ENCODE measurements around the gene MMP28.

Gene MMP28, protein sequence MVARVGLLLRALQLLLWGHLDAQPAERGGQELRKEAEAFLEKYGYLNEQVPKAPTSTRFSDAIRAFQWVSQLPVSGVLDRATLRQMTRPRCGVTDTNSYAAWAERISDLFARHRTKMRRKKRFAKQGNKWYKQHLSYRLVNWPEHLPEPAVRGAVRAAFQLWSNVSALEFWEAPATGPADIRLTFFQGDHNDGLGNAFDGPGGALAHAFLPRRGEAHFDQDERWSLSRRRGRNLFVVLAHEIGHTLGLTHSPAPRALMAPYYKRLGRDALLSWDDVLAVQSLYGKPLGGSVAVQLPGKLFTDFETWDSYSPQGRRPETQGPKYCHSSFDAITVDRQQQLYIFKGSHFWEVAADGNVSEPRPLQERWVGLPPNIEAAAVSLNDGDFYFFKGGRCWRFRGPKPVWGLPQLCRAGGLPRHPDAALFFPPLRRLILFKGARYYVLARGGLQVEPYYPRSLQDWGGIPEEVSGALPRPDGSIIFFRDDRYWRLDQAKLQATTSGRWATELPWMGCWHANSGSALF

DNA sequence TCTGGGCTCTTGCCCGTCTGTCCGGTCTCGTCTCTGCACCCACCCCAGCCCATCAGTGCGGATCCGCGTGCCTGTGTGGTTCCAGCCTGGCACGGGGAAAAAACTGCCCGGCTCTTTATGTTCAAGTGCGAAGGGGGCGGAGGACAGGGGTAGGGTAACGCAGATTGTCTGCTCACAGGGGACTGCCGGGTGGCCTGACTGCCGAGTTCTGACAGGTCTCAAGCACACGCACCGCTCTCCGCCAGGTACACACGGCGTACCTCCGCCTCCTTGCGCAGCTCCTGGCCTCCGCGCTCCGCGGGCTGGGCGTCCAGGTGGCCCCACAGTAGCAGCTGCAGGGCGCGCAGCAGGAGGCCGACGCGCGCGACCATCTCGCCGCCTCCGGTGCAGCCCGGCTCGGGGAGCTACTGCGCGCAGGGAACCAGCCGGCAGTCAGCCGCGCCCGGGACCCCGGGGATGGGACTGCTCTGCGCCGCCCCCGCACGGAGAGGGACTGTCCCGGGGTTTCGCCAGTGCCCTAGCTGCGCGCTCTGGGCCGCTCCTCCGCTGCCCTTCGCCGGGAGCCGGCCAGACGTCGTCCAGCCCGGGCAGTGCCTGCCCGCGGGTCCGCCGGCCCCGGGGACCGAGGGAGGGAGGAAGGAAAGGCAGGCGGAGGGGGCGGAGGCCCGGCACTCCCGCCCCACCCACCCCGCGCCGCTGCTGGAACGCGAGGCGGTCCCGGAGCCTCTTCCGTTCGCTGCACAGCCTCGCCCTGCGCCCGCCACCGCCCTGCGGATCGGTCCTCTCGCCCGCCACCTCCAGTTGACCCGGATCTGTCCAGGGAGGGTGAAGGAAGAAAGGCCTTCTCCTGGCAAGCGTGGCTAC is at the start of gene MMP28:
Gene MMP28, minus strand, starts transcription at position 635 of the 864 bp plus-strand sequence. Its CDS starts 264 bp downstream, at position 371.
- DNase-seq (ENCODE audit: low read depth in 1 of 2, low spot score in 1 of 2), result no peak

DNA sequence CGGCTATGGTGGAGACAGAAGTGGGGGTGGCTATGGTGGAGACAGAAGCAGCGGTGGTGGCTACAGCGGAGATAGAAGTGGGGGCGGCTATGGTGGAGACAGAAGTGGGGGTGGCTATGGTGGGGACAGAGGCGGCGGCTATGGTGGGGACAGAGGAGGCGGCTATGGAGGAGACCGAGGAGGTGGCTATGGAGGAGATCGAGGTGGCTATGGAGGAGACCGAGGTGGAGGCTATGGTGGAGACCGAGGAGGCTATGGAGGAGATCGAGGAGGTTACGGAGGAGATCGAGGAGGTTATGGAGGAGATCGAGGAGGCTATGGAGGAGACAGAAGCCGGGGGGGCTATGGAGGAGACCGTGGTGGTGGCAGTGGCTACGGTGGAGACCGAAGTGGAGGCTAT is 49.1 kb upstream of the MMP28 start:
- DNase-seq (ENCODE audit: low read depth in 1 of 2, low spot score in 1 of 2), result no peak

DNA sequence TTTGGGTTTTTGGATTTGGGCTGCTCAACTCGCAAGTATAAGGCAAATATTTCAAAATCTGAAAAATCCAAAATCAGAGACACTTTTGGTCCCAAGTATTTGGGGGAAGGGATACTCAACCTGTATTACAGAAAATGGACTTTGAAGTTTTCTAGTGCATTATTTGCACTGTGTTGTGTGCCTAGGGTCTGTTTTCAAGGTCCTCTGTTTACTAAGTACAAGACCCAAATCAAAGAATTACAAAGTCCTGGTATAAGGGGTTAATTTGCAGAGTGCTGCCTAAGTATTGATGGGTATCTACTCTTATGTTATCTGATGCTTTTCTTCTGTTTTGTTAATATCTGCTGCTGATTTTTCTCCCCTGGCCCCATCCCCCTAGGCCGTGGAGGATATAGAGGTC is 48.3 kb upstream of the MMP28 start:
- DNase-seq (ENCODE audit: low read depth in 1 of 2, low spot score in 1 of 2), result no peak

DNA sequence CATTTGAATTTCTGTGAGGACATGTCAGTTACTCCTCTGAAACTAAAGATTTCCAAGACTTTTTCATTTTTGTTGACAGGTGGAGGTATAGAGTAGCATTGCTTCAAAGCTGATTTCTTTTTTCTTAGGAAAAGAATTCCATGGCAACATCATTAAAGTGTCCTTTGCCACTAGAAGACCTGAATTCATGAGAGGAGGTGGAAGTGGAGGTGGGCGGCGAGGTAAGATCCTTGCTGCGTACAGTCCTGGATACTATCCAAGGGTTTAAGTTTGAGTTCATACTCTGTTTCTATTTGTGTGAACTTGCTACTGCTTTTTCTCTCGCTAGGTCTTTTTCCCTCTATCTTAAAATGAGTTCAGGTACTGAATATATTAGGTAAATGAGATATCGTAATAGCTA is 46.8 kb upstream of the MMP28 start:
- no peak for DNase-seq (ENCODE audit: low read depth in 1 of 2, low spot score in 1 of 2)

DNA sequence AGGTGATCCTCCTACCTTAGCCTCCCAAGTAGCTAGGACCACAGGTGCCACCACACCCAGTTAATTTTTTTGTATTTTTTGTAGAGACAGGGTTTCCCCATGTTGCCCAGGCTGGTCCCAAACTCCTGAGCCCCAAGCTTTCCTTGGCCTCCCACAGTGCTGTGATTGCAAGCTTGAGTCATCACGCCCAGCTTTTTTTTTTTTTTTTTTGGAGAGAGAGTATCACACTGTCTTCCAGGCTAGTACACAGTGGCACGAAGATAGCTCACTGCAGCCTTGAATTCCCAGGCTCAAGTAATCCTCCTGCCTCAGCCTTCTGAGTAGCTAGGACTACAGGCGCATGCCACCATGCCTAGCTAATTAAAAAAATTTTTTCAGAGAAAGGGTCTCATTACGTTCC is 46.1 kb upstream of the MMP28 start:
- DNase-seq (ENCODE audit: low read depth in 1 of 2, low spot score in 1 of 2), result no peak

DNA sequence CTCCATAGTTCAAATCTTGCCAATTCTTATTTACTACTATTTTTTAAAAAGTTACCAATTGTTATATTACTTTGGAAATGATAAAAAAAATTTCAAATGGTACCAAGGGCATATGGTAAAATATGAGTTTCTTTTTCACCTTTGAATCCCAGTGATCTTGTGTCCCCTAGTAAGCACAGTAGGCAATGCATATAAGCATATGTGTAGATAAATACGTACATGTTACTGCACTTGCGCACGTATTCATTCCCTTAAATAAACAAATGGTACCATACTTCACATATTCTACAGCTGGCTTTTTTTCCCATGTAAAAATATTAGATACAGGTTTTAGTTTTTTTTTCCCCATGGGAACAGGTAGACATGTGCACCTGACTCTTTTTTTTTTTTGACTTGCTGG is 45.7 kb upstream of the MMP28 start:
- no peak for DNase-seq (ENCODE audit: low read depth in 1 of 2, low spot score in 1 of 2)

DNA sequence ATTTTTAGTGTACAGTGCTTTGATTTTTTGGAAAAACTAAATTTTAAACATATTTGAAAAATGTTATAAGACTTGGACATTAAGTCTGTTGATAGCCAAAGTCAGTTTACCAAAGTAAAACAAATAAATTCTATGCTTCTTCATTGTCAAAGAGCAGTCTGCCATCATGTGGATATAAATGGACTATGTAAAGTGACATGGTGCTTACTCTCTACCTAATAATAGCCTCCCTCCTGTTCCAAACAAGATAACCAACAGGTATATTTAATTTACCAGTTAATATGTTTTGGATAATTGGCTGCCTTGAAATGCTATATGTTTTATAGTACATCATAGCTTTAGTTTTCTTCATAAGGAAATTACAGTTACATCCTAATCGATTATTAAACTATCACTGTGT is 29.8 kb upstream of the MMP28 start:
- DNase-seq (ENCODE audit: low read depth in 1 of 2, low spot score in 1 of 2), result no peak

DNA sequence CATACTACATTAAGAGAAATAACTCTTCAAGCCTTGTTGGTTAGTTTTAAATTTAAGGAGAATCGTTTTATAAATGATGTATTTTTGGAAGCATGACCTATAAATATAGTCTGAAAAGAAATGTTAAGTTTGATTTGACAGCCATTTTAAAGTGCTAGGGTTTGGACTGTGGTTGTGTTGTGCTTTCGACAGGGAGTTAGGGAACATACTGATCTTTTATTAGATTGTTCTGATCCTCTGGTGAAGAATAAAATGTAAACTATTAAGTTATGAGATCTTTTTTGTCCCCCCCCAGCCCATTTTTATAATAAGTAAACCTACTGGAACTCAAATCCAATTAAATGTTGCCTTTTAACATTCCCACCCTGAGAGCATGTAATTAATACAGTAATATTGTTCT is 25.9 kb upstream of the MMP28 start:
- no peak for DNase-seq (ENCODE audit: low read depth in 1 of 2, low spot score in 1 of 2)

DNA sequence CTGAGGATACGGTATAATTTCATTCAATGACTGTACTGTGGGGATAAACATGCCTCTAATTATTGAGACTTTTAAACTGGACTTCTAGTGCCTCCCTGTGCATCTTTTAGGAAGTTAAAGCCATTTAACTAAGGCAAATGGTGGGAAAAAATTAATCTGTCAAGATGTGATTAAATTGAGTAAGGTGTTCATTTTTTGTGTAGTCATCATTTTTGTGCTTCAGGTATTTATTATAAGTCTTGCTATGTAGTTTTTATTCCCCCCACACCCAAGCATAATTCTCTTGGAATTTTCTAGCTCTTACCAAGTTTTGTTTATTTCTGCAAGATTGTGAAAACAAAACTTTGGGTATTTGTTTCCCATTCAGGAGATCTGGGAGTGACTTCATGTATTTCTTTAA is 24.0 kb upstream of the MMP28 start:
- DNase-seq (ENCODE audit: low read depth in 1 of 2, low spot score in 1 of 2), result no peak

DNA sequence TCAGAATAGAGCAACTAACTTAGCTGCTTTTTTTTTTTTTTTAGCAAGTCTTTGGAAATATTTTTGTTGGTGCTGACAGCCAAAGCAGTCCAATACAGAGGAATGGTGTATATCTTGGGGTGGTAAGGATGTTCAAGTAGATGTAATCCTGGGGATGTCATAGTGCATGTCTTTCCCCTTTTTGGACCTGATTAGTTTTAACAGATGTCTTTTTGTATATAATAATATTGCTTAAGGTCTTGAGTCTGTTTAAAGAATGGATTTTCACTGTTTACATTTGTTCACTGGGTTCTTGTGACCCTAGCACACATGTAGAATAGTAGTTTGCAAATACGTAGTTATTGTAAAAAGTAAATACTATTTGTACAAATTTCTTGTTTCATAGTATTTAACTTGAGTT is 21.8 kb upstream of the MMP28 start:
- DNase-seq (ENCODE audit: low read depth in 1 of 2, low spot score in 1 of 2), result no peak

DNA sequence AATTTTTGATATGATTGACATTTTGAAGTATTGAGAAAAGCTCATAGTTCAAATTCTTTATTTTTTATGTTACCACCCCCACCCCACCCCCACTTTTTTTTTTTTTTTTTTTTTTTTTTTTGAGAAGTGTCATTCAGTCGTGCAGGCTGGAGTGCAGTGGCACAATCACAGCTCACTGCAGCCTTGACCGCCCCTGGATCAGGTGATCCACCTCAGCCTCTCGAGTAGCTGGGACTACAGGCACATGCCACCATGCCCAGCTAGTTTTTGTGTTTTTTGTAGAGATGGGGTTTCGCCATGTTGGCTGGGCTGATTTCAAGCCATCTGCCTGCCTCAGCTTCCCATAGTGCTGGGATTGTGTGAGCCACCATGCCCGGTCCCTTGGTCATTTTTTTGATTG is 21.3 kb upstream of the MMP28 start:
- no peak for DNase-seq (ENCODE audit: low read depth in 1 of 2, low spot score in 1 of 2)

DNA sequence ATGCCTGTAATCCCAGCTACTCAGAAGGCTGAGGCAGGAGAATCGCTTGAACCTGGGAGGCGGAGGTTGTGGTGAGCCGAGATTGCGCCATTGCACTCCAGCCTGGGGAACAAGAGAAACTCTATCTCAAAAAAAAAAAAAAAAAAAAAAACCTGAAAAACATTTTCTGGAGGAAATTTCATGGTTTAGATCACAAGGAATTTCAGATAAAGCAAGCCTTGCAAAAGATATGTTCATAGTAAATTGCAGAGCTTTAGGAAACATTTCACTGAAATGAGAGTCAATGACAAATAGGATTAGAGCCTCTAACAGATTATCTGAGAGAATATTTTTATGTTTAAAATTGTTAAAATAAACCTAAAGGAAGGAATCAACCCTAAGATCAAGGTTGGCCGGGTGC is 17.0 kb upstream of the MMP28 start:
- DNase-seq (ENCODE audit: low read depth in 1 of 2, low spot score in 1 of 2), result no peak

DNA sequence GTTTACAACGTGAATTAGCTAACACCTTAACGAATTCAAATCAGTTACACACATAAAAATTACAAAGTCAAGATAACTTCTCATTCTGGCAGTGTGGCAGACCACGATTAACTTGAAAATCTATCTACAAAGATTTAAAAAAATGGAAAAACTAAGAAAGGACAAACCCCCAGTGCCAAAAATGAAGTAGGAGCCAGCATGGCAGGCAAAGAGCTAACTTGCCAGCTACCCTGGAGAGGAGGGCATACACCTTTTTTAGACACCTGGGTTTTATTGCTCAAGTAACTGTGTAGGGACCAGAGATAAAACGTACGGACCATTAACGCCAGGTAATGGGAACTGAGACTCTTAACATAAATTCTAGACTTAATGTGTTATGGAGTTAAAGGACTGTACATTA is 16.3 kb upstream of the MMP28 start:
- no peak for DNase-seq (ENCODE audit: low read depth in 1 of 2, low spot score in 1 of 2)

DNA sequence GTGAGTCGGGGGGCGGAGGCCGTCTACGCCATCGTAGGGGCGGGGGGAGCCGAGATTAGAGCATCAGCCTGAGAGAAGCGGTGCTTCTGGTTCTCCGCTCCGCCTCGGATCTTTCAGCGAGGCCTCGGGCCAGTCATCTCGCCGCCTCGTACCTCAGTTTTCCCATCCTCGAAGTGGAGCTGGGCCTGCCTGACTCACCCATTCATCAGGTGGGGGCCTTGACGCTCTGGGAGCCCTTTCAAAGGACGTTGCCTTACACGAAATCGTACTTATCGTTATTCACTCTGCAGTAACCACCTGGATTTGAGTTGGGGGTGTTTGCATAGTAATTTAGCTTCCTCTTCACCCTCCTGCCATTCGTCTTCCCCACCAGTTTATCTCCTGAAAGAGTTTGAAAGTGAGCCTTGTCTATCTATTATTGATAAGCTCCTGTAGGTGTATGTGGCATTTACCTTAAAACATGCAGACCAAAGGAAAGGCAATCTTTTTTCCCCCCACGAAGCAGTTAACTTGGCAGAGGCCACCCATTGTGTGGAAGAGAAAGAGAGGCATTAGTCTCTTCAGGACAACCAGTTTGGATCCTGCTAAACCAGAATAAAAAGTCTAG is 14.5 kb upstream of the MMP28 start:
- no peak for DNase-seq (ENCODE audit: low read depth in 1 of 2, low spot score in 1 of 2)

DNA sequence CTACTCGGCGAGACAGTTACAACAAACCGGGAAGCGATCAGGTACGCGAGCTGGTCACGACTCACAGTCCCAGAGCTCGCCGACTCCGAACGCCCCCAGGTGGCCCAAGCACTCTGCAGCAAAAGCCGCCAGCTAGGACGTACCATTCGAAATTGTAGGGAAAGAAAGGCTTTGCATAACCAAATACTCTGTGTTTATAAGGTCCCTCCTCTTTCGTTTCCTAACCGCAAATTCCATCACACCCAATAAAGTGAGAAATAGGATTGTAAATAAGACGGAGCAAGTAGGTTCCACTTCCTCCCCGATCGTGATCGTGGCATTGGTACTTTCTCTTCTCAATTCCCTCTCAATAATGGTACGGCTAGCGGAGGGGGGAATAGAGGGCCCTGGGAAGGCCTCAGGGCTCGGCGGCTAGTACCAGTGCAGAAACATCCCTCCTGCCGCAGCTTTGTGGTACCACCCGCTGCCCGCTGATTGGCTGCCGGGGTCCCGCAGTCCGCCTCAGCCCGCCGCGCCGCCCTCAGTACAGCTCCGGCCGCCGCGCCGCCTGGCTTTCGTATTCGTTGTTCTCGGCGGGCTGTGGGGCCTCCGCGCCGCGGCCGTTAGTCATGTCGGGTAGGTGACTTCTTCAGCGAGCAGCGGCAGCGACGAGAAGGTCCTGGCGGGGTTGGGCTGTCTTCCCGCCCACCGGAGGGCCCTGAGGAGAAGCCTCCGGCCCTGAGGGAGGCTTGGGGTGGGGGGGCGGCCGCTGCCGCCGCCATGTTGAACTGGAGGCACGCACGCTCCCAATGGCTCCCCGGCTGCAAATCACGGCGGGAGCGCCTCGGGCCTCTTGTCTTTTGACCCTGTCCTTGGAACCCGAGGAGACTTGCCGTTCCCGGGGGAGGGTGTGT is 13.8 kb upstream of the MMP28 start, which contains the start of gene TAF15:
Gene TAF15, plus strand, starts transcription at position 523 of the 893 bp plus-strand sequence. Its CDS starts 86 bp downstream, at position 609.
- peak; percentile 87 to 91 for DNase-seq (ENCODE audit: low read depth in 1 of 2, low spot score in 1 of 2)

DNA sequence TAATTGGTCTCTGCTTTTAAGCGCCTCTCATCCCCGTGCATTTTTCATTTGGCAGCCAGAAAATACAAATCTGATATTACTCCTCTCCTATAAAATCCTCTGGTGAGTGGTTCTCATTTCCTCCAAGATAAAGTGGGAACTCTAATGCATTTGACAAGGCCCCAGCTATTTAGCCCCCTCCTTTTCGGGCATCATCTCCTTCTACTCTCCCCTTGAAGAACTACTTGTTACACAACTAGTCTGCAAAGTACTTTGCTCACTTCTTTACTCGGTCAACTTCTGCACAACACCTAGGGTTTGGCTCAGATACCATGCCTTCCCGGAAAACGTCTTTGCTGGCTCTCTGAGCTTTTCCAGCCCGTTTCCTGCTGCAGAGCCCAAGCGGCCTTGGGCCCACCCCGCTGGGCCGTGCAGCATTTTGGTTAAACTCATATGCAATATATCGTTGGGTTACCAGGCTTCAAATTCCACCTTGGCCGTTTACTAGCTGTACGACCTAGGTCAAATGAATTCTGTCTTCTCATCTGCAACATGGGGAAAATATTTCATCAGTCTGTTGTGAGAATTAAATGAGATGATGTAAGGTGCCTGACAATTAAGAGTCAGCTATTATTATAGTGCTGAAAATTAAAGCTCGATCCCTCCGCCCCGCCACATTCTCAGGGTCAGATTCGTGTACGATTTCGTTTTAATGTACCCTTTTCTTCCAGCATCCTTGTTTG is 13.0 kb upstream of the MMP28 start:
- DNase-seq (ENCODE audit: low read depth in 1 of 2, low spot score in 1 of 2), result no peak

DNA sequence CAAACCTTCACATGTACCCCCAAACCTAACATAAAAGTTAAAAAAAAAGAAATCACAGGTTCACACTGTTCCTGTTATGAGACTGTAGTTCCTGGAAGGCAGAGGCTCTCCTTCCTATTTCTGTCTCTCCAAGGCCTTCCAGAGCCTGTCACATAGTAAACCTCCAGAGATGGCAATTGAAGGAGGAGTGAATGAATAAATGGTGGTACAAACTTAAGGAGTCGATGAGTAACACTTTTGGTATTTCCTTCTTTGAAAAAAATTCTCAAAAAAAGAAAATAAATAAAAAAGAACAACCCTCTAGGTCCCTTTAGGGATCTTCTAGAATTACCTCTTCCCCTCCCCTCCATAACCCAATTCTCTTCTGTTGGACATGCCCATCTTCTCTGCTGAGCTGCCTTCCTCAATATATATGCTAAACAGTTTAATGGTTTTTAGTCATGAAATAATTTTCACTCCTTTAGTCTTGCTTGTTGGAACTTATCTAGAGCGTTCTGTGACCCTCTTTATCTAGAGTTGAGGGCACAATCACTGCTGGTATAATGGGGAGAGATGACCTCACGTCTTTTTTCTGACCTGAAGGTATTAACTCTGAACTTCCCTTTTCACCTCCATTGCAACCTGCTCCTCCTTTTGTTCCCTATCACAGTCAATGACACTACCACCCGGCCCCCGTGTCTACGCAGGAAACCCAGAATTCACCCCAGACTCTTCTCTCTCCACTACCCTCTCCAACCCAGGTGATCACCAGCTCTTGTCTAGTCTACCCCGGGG is 12.1 kb upstream of the MMP28 start:
- DNase-seq (ENCODE audit: low read depth in 1 of 2, low spot score in 1 of 2), result no peak

DNA sequence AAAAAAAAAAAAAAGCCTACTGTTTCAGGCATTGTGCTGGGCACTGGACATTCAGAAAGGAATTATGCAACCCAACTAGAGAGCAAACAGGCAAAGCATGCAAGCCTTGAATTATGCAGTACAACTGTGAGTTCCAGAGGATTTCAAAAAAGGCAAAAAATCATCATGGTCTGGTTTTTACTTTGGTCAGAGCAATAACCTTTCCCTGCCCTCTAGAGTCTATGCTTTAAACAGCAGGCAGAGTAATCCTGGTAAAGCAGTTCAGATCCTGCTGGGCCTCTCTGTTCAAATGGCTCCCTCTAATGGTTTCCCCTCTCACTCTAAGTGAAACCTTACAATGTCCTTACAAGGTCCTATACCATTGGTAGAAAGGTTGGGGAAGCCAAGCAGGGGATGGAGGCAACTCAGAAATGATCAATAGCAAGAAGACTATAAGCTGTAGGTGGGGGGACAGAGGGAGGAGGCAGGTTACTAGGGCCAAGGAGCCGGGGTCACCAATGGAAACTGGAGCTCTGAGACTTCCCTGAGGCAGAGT is 9.3 kb upstream of the MMP28 start:
- DNase-seq (ENCODE audit: low read depth in 1 of 2, low spot score in 1 of 2), result no peak

Measured in activated T-helper 1 cell treated with anti-CD3 and anti-CD28 coated beads, Interleukin-2, amount 50 U/mL, for 16 hours (primary cell).